ENCODE measurements around the gene VASN.

GRCh38 chr16:4352843-4353242 lies 18.8 kb upstream of the VASN start:
- TF ChIP-seq CTCF (IDR thresholded peaks at IDR 0.05) (no peak), POLR2AphosphoS5 (IDR thresholded peaks at IDR 0.05) (no peak), EP300 (IDR thresholded peaks at IDR 0.05) (no peak), POLR2A (IDR thresholded peaks at IDR 0.05) (no peak)
